OCI-LY1 (cell line): ENCODE results near the gene SAFB.

ENCODE experiments used
- CTCF ChIP-seq: fragments of 200-600 bp; sonication (generic), shearing (Covaris generic); IDR thresholded peaks from 2 replicates; pipeline ENCODE4 v1.5.1; 2017; ENCODE audit warnings: mild to moderate bottlenecking, antibody characterized with exemption, low read length, moderate library complexity, mixed read lengths
- EZH2 ChIP-seq: fragments of 200-600 bp; sonication (generic), shearing (Covaris generic); IDR thresholded peaks from 2 replicates; pipeline ENCODE4 v1.8.0; 2017; ENCODE audit warnings: borderline replicate concordance, mixed run types, mild to moderate bottlenecking, antibody characterized with exemption, low read length, moderate library complexity, mixed read lengths

GRCh38 chr19:5648464-5648863, 25.6 kb downstream of the SAFB start:
- TF ChIP-seq CTCF, result no peak
- no peak for TF ChIP-seq EZH2
